Head of caudate nucleus (tissue), 42 donors: ENCODE data around the gene ATP13A1.

ENCODE experiments used
- DNase-seq, 42 donors: peaks; one replicate each; pipeline versions ENCODE4 v3.0.0 to v3.0.0-alpha.2; 2020 to 2021; ENCODE audit warnings: mixed read lengths in 7 of 42
- intact Hi-C: fragments of 100-400 bp; cut with DNase I; formaldehyde crosslinking; loops from one replicate; pipeline ENCODE4 v1.15.0; 2022

ATP13A1 gene

DNA sequence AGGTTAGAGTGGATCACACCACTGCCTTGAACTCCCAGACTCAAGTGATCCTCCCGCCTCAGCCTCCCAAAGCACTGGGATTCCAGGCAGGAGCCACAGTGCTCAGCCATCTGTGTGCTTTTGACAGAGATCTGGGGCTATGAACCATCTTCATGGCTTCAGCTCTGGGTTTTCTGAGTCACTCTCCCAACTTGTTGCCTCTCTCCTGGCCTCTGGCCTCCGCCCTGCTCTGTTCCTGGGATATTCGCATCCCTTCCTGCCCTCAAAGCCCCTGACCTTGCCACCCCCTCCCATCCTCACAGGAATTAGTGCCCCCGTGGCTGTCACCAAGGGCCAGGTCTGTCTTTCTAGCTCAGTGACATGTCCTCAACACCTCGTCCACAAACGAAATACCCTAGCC lies 14.3 kb downstream of the ATP13A1 start:
- intact Hi-C loops, result no loop called here
- DNase-seq, result no peak

DNA sequence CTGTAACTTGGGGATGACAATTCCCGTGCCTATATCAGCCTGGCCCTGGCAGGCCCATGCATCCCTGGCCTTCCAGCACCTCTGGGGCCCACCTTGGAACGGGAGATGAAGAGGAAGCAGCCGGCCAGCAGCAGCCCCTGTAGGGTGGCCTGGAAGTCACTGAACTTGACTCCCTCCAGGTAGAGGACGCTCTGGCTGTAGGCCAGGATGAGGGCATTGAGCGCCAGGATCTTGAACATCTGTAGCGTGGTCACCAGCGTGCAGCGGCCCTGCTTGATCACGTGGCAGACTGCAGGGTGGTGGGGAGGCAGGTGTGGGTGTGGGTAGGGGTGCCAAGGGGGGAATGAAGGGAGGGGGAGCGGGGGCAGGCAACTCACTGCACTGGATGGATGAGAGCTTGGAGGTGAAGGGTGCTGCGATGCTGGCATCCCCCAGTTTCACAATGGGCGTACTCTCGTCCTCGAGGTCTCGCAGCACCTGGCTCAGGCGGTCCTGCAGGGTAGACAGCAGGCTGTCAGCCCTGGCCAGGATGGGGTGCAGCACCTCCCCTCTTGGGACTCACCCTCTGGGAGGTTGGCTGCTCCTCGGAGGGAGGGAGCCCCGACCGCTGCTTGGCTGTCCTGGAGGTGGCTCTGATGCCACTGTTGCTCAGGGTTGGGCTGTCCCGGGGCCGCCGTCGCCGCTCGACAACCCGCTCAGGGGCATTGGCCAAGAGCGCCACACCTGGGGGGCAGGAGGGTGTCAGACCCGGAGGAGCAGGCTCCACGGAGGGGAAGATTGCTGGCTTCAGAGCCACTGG lies 16.2 kb downstream of the ATP13A1 start:
- no peak for DNase-seq
- intact Hi-C loops, result no loop called here

DNA sequence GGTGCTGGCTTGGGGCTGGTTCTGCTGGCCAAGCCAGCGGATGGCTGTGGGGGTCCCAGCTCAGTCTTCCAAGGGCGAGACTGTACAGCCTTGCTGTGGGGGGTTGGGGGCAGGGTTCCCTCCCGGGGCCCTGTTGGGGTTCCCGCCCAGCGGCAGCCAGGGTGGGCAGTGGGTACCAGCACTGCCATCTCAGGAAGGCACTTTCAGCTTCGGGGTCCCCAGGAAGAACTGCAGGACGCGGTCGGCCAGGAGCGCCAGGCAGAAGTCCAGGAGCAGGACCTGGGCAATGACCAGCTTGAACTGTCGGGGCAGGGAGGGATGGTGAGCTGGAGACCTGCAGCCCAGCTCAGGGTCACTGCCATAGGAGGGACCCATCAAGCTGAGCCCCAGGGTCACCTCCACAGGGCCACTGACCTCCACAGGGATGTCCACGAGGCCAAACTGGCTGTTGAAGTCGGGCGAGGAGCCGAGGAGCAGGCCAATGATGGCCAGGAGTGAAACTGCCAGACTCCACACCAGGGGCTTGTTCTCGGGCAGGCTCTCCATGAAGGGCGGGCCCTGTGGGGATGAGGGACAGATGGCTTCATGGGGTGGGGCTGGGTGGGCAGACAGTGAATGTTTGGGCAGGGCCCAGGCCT lies 18.1 kb downstream of the ATP13A1 start:
- intact Hi-C loops, result no loop called here
- DNase-seq, result no peak

DNA sequence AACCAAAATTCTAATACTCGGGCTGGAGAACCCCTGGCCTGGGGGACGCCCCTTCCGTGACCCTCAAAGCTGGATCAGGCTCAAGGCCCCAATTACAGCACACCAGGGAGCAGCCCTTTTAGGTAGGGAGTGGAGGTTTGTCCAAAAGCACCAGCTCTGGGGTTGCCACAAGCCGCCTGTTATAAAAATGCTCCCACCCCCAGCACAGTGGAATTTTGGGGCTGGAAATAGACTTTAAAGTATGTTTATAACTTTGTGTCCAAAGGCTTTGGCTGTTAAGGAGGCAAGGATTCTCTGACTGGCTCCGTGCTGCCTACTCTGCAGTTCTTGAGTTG lies 19.5 kb downstream of the ATP13A1 start:
- DNase-seq, result no peak
- intact Hi-C loops, result loop anchor here (5.0 kb wide), 1 partner anchor 112 kb away; no protein-coding TSS in a partner anchor

DNA sequence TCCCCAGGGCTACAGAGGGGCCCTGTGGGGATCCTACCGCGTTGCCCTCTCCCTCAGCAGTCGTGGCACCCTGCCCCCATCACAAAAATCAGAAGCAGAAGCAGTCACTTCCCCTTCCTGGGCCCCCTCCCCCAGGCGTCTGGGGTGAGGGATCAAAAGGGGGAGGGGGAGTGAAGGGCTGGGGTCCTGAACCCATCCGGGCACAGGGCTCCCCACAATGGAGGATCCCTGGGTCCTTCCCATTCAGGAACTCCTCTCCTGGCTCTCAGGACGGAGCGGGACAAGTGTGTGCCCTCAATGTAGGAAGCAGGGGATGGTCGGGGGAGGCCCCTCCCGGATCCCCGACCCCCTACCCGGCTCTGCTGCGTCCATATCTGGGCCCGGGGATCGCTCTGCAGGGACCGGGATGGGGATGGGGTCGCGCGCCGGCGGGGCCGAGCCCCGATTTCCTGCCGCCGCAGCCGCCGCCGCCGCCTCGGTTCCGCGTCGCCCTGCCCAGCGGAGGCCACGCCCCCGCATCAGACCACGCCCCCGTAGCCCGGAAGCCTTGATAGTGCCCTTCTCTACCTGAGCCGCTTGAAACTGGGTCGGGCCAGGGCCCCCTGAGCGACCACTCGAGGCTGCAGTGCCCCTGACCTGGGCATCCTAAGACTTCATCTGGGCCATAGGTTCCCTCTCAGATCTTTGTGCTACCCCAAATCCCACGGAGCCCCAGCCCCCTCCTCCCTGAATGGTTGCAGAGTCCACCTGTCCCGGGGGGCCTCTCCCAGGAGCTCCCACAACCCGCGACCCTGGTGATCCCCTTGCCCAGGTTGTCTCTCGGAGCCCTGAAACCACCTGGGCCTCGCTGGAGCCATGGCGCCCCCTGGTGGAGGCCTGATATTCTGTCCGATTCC lies 20.1 kb downstream of the ATP13A1 start, which contains the start of gene GMIP:
TSS of gene GMIP (minus strand) at position 500 of the 896 bp plus-strand sequence. CDS start at position 372, 128 bp downstream.
- peak; percentile 47 to 90 (median 78) for DNase-seq
- intact Hi-C loops, result loop anchor here (5.0 kb wide), 1 partner anchor 111 kb away; no protein-coding TSS in a partner anchor

DNA sequence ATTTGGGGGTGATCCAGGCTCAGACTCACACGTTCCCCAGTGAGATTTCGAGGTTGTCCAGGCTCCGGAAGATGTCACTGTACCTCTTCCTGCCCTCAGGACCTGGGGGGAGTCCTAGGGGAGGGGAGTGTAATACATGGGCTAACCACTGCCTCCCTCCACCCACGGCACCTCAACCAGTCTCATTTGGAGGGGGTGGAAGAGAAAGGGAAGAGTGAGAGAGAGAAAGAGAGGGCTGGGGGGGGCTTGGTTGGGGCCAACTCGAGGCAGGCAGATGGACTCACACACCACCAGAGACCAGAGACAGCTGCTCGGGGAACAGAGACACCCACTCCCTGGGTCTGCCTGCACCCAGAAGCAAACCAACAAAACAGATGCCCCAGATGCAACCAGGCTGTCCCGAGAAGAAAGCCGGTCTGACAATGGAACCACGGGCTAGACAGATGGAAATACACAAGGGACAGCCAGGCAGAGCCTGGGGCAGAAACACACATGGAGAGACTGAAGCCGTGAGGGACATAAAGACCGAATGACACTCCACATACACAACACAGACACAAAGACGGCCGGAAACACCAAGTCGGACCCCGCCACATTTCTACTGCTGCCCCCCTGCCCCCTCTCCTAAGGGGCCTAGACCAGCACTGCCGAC lies 20.8 kb downstream of the ATP13A1 start:
- intact Hi-C loops, result loop anchor here (5.0 kb wide), 1 partner anchor 110 kb away; no protein-coding TSS in a partner anchor
- no peak for DNase-seq

DNA sequence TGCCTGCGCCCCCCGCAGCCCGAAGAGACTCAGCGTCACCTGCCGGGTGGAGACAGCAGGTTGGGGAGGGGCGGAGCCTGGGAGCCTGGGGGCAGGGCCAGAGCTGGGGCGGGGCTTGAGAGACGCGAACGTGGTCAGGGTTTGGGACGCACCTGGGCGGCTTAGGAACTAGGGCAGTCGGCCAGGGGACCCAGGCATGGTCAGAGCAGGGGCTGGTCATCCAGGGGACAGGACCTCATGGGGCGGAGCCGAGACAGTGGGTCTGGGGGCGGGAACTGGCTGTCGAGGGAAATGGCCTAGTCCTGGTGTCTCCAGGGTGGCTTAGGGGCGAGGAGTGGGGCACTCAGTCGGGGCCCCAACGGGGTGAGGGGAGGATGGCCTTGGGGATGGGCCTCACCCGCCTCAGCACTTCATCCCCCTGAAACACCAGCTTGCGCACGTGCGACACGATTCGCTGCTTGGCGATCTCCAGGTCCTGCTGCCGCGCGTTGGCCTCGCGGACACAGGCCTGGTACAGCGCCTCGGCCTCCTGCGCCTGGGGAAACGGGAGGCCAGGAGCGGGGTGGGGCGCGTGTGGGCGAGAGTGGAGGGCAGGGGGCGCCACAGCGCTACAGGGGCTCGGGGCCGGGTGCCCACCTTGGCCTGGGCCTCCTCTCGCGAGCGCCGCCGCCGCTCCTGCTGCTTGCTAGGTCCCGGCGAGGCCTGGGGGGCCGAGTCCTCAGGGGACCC lies 25.8 kb downstream of the ATP13A1 start:
- intact Hi-C loops, result no loop called here

DNA sequence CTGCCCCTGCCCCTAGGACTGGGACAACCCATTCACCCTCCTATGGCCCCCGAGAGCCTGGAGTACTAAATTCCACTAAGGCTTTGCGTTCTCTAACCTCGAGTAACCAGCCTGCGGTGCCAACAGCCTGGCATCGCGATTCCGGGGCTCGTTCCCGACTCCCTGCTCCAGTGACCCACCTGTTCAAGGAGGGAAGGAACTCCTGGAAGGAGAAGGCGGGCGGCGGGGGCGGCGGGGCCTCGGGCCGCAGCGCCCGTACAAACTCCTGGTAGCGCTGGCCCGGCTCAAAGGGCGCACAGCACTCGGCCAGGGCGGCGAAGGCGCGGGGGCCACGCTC lies 26.3 kb downstream of the ATP13A1 start:
- intact Hi-C loops, result no loop called here

More for the DNA sequence above, 25.8 kb downstream of the ATP13A1 start:
- DNase-seq, result no peak

DNA sequence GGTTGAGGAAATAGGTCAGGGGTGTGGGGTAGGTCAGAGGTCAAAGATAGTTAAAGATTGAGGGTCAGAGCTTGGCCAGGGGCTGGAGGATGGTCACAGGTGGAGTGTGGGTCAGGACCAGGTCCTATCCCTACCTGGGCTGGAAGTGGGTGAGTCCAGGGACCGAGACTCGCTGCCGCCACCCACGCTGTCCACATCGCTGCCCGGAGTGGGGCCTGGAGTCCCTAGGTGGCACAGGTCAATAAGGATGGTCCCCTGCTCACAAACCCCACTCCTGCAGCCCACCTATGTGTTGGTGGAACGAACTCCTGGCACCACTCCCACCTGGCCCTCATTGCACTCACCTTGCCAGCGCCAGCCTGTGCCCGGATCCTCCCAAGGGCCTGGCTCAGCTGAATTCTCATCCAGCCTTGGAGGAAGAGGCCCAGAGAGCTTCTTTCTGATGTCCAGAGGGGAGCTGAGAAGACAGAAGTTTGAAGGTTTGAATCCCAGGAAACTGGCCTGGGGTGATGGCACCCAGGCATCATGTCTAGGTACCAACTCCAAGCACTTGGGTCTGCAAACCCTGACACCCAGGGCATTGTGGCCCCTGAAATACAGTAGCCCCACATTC lies 26.8 kb downstream of the ATP13A1 start:
- intact Hi-C loops, result no loop called here
- DNase-seq, result no peak

More for the DNA sequence above, 26.3 kb downstream of the ATP13A1 start:
- DNase-seq, result no peak

DNA sequence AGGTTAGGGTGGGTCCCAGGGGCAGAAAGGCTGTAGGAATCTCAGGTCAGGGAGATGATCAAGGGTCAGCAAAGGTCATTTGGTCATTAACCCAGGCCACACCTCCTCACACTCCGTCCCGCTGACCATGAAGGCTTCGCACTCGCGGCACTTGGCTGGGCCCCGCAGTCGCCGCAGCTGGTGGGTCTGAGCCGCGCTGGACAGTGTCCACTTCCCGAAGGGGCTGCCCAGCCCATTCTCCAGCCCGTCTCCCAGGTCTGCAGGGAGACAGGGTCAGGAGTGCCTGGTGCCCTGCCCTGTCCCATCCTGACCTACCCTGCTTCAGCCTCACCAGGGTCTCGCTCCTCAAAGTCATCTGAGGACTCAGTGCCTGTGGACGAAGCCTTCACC lies 28.2 kb downstream of the ATP13A1 start:
- no peak for DNase-seq
- intact Hi-C loops, result no loop called here

DNA sequence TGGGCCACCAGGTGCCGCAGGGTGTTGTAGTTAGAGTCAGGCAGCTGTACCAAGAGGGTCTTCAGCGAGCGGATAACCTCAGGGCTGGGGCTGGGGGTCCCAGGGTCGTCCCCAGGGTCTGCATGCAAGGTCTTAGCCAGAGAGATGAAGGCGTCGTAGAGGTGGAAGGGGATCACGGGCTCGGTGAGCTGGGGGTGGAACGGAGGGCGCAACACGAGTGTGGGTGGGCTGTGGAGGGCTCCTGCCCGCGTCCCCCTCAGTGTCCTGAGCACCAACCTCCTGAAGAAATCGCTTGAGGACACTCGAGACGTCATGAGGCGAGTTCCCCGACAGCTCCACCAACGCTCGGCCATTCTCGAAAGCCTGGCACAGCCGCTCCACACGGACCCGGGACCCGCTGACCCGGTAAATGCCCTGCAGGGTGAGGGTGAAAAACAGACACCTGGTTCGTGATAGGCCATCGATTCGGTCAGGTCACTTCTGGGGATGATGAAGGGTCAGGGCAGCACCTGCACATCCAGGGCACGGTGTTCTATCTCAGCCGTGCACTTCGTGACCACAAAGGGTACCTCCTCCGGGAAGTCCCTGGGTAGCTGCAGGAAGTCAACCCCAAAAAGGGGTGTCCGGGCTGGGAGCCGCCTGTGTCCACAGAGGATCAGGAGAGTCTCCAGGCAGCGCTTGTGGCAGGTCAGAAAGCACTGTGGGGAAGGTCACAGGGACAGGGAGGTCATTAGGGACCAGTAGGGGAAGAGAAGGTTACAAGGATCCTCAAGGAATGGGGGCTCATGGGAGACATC lies 28.8 kb downstream of the ATP13A1 start:
- DNase-seq, result no peak
- intact Hi-C loops, result no loop called here

DNA sequence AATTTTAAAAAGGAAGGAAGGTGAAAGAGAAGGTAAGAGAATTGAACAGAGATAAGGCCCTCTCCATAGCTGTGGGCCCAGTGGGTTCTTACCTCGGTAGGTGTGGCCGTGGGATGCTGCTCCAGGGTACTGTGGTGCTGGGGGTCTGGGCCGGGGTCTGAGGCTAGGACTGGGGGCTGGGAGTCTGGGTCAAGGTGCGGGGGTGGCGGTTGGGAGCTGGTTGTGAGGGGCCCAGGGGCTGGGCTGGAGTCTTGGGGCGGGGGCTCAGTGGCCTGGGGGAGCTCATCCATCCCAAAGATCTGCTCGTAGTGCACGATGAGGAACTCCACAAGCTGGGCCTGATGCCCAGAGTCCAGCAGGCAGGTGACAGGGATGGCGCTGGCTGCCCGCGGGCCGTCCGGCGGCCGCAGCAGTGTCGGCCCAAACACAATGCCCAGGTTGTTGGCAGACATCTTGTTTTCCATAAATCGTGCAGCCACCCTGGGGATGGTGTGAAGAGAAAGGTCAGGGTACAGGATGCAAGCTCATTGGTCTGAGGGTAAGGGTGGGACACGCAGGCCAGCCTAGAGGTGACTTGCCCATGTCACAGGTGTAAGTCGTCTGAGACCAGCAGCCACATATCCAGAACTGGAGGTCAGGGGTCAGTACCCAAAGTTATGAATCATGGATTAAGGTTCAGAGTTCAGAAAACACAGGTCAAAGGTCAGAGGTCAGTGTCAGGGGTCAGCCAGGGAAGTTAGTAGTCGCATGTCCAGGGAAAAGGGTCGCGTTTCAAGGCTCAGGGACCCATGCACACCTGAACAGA lies 29.6 kb downstream of the ATP13A1 start:
- no peak for DNase-seq
- intact Hi-C loops, result no loop called here

DNA sequence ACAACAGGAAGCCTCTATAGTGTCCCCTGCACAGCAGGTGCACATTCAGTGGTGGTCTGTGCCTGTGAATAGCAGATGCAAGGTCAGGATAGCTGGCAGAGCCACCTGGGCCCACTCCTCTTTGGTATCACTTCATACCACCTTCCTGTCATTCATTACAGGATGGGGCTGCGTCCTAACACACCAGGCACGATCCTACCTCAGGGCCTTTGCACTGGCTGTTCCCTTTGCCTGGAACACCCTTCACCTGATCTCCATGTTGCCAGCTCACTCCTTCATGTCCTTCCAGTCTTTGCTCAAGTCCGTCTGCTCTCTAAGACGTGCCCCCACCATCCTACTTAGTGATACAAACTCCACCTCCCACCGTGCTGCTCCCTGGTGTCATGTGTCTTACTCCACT lies 30.8 kb downstream of the ATP13A1 start:
- no peak for DNase-seq
- intact Hi-C loops, result no loop called here

DNA sequence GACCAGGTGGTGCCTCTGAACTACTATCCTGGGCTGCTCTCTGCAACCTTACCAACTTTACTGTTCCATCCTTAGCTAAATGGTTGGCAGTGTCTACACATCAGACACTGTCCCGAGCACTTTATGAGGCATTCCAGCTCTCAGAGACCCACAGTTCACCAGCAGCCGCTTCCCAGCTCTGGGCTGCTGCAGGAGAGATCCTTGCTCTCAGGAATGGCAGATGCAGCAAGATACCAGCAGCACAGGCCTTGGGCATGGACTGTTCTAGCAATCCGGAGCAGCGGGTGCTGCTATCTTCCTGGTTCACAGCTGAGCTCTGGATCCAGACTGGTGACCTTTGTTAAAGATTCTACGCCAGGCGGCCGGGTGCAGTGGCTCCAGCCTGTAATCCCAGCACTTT lies 32.1 kb downstream of the ATP13A1 start:
- intact Hi-C loops, result no loop called here
- DNase-seq, result no peak

DNA sequence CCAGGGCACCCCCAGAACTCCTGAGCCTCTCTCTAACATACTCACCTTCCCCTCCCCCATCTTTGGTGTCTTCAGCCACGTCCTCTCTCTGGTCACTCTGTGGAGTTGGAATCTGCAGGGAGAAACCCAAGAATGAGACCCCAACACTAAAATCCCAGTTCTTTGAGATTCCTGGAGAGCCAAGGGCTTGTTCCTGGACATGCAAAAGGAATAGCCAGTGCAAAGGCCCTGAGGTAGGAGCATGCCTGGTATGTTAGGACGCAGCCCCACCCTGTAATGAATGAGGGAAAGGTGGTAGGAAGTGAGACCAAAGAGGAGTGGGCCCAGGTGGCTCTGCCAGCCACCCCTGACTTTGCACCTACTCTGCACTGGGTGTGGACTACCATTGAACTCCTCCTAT lies 33.0 kb downstream of the ATP13A1 start:
- no peak for DNase-seq
- intact Hi-C loops, result no loop called here

DNA sequence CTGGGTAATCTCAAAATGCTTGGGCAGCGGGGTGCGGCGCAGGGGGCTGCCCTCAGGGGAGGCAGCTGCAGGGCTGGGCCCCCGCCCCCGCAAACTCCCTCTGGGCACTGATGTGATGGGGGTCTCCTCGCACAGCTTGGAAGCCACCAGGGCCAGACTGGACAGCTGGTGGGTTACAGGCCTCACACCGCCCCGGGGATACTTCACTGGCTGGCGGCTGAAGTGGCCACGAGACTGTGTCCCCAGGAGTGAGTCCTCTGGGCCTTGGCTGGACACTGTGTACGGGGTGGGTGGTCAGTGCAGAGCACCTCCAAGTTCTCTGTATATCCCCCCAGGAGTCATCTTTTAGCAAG lies 33.4 kb downstream of the ATP13A1 start:
- intact Hi-C loops, result no loop called here
- DNase-seq, result no peak
